Neutrophil (primary cell): ENCODE measurements around the gene STK17B.
A peak's percentile ranks its signal among the peaks of the same experiment; 100 is the strongest.

ENCODE experiments used
- H3K27ac ChIP-seq: fragments of 200-600 bp; sonication (generic); 2 replicates; pipeline ENCODE4 v1.5.1; 2016; ENCODE audit warnings: mild to moderate bottlenecking, moderate library complexity
- H3K27me3 ChIP-seq: fragments of 200-600 bp; sonication (generic); 2 replicates; pipeline ENCODE4 v1.6.0; 2016; ENCODE audit warnings: mild to moderate bottlenecking
- H3K36me3 ChIP-seq: fragments of 200-600 bp; sonication (generic); 2 replicates; pipeline ENCODE4 v1.5.1; 2017
- H3K4me1 ChIP-seq, 2 experiments: fragments of 200-600 bp in 1 of 2; sonication (generic) in 1 of 2; 1 replicate in 1 of 2; 2 replicates in 1 of 2; pipeline versions ENCODE4 v1.5.1 to v1.6.1; 2013 to 2016; ENCODE audit warnings: low read depth in 1 of 2, low read length in 1 of 2, mild to moderate bottlenecking in 1 of 2, moderate library complexity in 1 of 2; ENCODE audit not compliant: control insufficient read depth in 1 of 2, insufficient read depth in 1 of 2
- H3K4me3 ChIP-seq, 2 experiments: fragments of 200-600 bp in 1 of 2; sonication (generic) in 1 of 2; 1 replicate in 1 of 2; 2 replicates in 1 of 2; pipeline ENCODE4 v1.5.1; 2013 to 2016; ENCODE audit warnings: low read depth in 1 of 2, low read length in 1 of 2, mild to moderate bottlenecking in 1 of 2, moderate library complexity in 1 of 2
- H3K9me3 ChIP-seq: fragments of 200-600 bp; sonication (generic); 2 replicates; pipeline ENCODE4 v1.5.1; 2016
- CTCF ChIP-seq: fragments of 200-600 bp; sonication (generic); IDR thresholded peaks from 2 replicates; pipeline ENCODE4 v1.5.1; 2016; ENCODE audit warnings: antibody characterized with exemption

STK17B gene

GRCh38 chr2:196140213-196140612, 31.2 kb downstream of the STK17B start:
- Histone ChIP-seq H3K36me3 (peaks cover 100% of the 10 kb centered on the region), H3K9me3 (peaks cover 7% of the 10 kb centered on the region), H3K27me3 (no peaks in the 10 kb centered on the region), H3K4me3 (no peak overlapping the region), H3K27ac (peak overlapping the region; percentile 37), H3K4me1 (no peaks in the 10 kb centered on the region)
- no peak for TF ChIP-seq CTCF

GRCh38 chr2:196137271-196137670, 34.1 kb downstream of the STK17B start:
- Histone ChIP-seq H3K9me3 (peaks cover 7% of the 10 kb centered on the region), H3K36me3 (peaks cover 100% of the 10 kb centered on the region), H3K4me3 (no peak overlapping the region), H3K27ac (peak overlapping the region; percentile 54), H3K27me3 (no peaks in the 10 kb centered on the region), H3K4me1 (no peaks in the 10 kb centered on the region)
- no peak for TF ChIP-seq CTCF

- no peak for TF ChIP-seq CTCF
- peaks cover 89% of the 10 kb centered on the region for H3K36me3 ChIP-seq
- peak overlapping the region; percentile 54 for H3K27ac ChIP-seq
- H3K4me3 ChIP-seq = no peak overlapping the region
- H3K4me1 ChIP-seq = no peaks in the 10 kb centered on the region
- H3K27me3 ChIP-seq = no peaks in the 10 kb centered on the region
- peaks cover 7% of the 10 kb centered on the region for H3K9me3 ChIP-seq
These were observed 35.2 kb downstream of the STK17B start for GRCh38 chr2:196136151-196136550.

GRCh38 chr2:196131949-196132925, 39.1 kb downstream of the STK17B start:
- H3K27me3 ChIP-seq = no peaks in the 10 kb centered on the region
- H3K27ac ChIP-seq = peak overlapping the region; percentile 57
- no peak overlapping the region for H3K4me3 ChIP-seq
- no peak for TF ChIP-seq CTCF
- peaks cover 27% of the 10 kb centered on the region for H3K9me3 ChIP-seq
- no peaks in the 10 kb centered on the region for H3K4me1 ChIP-seq
- H3K36me3 ChIP-seq = peaks cover 50% of the 10 kb centered on the region

GRCh38 chr2:196131384-196131937, 39.9 kb downstream of the STK17B start:
- H3K9me3 ChIP-seq = peaks cover 23% of the 10 kb centered on the region
- H3K4me3 ChIP-seq = no peak overlapping the region
- H3K36me3 ChIP-seq = peaks cover 42% of the 10 kb centered on the region
- H3K27me3 ChIP-seq = no peaks in the 10 kb centered on the region
- peak overlapping the region; percentile 57 for H3K27ac ChIP-seq
- H3K4me1 ChIP-seq = no peaks in the 10 kb centered on the region
- TF ChIP-seq CTCF = peak; percentile 65
